LNCaP clone FGC (cell line): ENCODE data around the gene CFAP65.
A peak's percentile ranks its signal among the peaks of the same experiment; 100 is the strongest.

Source experiments
- DNase-seq: peaks from one replicate; pipeline ENCODE4 v3.0.0-alpha.2; 2011; ENCODE audit warnings: low read depth
- H3K4me3 ChIP-seq: 2 replicates; pipeline ENCODE4 v1.5.1; 2011; ENCODE audit warnings: mild to moderate bottlenecking, low read depth, low read length, control low read depth
- CTCF ChIP-seq: IDR thresholded peaks from 2 replicates; pipeline ENCODE4 v1.5.1; 2012; ENCODE audit warnings: mild to moderate bottlenecking; ENCODE audit not compliant: control insufficient read depth, insufficient read depth; ENCODE audit errors: extremely low read depth

Gene CFAP65

GRCh38 chr2:219059725-219060682 lies 18.7 kb upstream of the CFAP65 start:
- TF ChIP-seq CTCF: no peak
- H3K4me3 ChIP-seq: no peak overlapping the region
- DNase-seq: no peak

- no peak for DNase-seq
- no peak overlapping the region for H3K4me3 ChIP-seq
- no peak for TF ChIP-seq CTCF
Measured at GRCh38 chr2:219059375-219059724, 18.0 kb upstream of the CFAP65 start.

- H3K4me3 ChIP-seq: no peak overlapping the region
- TF ChIP-seq CTCF: no peak
- DNase-seq: no peak
Measured at GRCh38 chr2:219058541-219059374, 17.4 kb upstream of the CFAP65 start.

GRCh38 chr2:219057709-219058540 lies 16.6 kb upstream of the CFAP65 start:
- peak; percentile 21 for DNase-seq
- TF ChIP-seq CTCF: peak; percentile 98
- H3K4me3 ChIP-seq: no peak overlapping the region

GRCh38 chr2:219056896-219057708 lies 15.8 kb upstream of the CFAP65 start:
- no peak for TF ChIP-seq CTCF
- DNase-seq: no peak
- H3K4me3 ChIP-seq: no peak overlapping the region
